MM.1S (cell line): ENCODE data around the gene LRRC75A.

Experiments
- CTCF ChIP-seq: fragments of 300-600 bp; sonication (generic); IDR thresholded peaks from 2 replicates; pipeline ENCODE4 v1.5.1; 2016; ENCODE audit warnings: antibody characterized with exemption, low read length, mixed read lengths
- EZH2phosphoT487 ChIP-seq: fragments of 300-600 bp; sonication (generic); IDR thresholded peaks from 2 replicates; pipeline ENCODE4 v1.6.1; 2018; ENCODE audit warnings: antibody characterized with exemption, low read length

- TF ChIP-seq EZH2phosphoT487 = no peak
- TF ChIP-seq CTCF = no peak
These were observed 62.9 kb downstream of the LRRC75A start for GRCh38 chr17:16429083-16429482.
